HG03196 (cell line): ENCODE measurements around the gene ASPHD1.
"Not testable (repeated sequence)": the region's sequence is repeated elsewhere in the genome, so short reads cannot be mapped to it uniquely, and the experiment has no call there.

Source experiments
- ATAC-seq: cut with Tn5 transposase; IDR thresholded peaks from one replicate; pipeline ENCODE4 v1.9.1; 2021; ENCODE audit not compliant: unreplicated experiment

Gene ASPHD1

DNA sequence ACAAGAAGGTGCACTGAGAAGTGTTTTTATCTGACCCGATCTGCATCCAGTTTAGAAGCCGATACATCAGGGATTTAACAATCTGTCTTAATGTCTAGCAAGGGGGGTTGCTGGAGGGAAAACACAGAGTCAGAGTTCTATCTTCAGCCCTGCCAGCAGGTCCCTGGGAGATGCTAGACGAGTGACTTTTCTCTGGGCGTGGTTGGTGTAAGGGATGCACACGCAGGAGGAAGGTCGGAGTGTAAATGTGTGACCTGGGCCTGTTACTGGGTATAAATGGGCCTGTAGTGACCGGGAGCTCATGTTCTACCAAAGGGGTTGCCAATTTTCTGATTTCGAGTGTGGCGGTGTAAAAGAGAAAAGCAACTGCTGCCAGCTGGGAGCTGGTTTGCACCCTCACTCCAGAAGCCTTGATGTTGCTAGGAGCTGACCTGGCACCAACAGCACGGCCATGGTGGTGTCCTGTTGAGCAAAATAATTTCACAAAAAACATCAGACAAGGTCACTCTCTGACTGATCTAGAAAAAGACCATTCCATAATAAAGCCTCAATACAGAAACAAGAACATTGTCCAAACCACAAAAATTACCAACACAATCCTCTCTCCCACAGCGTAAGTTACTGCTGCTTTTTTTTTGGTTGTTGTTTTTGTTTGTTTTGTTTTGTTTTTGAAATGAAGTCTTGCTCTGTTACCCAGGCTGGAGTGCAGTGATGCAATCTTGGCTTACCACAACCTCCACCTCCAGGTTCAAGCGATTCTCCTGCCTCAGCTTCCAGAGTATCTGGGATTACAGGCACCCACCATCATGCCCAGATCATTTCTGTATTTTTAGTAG lies 27.0 kb downstream of the ASPHD1 start:
- ATAC-seq: no peak

DNA sequence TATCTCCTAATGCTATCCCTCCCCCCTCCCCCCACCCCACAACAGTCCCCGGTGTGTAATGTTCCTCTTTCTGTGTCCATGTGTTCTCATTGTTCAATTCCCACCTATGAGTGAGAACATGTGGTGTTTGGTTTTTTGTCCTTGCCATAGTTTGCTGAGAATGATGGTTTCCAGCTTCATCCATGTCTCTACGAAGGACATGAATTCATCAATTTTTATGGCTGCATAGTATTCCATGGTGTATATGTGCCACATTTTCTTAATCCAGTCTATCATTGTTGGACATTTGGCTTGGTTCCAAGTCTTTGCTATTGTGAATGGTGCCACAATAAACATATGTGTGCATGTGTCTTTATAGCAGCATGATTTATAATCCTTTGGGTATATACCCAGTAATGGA lies 31.5 kb downstream of the ASPHD1 start:
- ATAC-seq: not testable (repeated sequence)

DNA sequence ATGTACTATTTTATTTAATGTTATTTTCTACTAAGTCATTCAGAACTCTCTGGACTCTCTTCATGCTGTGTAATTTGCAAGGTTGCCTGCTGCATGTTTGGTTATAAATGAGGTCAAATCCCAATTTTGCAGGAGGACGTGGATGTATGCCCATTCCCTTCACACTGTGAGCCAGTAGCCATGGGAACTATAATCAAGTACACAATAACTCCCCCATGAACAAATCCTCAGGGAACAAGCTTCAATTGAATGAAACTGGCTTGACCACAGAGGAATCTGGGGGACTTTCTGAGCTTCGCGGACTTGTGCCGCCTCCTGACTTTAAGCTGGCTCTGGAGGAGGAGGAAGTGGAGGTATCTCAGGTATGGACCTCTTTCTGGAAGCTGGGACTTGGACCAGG lies 40.4 kb downstream of the ASPHD1 start:
- ATAC-seq: no peak

DNA sequence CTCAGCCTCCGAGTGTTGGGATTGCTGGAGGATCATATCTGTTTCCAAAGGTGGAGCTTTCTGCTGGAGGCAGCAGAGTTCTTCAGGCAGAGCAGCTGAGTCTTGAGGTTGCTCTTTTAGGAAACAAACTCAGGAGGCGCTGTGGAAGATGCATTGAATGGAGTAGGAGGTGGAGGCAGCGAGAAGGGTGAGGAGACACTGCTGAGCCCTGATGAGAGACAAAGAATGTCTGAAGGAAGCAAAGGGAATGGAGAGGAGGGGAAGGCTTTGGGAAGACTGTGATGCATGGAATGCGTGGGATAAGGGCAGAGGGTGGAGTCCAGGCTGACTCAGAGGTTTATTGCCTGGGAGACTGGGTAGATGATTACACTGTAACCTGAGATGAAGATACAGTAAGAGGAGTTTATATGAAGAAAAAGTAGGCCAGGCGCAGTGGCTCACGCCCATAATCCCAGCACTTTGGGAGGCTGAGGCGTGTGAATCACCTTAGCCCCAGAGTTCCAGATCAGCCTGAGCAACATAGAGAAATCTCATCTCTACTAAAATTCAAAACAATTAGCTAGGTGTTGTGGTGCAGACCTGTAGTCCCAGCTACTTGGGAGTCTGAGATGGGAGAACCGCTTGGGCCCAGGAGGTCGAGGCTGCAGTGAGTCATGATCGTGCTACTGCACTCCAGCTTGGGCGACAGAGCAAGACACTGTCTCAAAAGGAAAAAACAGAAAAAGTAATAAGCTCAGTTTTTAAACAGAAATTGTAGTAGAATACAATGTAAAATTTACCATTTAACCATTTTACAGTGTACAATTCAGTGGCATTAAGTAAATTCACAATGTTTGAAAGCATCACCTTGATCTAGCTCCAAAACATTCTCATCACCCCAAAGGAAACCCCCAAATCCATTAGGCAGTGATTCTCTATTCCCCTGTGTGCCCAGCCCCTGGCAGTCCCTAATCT lies 43.8 kb downstream of the ASPHD1 start:
- ATAC-seq: no peak

DNA sequence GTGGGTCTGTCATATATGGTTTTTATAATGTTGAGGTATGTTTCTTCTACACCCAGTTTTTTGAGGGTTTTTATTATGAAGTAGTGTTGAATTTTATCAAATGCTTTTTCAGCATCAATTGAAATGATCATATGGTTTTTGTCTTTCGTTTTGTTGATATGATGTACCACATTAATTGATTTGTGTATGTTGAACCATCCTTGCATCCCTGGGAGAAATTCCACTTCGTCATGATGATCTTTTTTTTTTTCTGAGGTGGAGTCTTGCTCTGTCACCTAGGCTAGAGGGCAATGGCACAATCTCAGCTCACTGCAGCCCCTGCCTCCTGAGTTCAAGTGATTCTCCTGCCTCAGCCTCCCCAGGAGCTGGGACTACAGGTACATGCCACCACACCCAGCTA lies 47.6 kb downstream of the ASPHD1 start:
- no peak for ATAC-seq

DNA sequence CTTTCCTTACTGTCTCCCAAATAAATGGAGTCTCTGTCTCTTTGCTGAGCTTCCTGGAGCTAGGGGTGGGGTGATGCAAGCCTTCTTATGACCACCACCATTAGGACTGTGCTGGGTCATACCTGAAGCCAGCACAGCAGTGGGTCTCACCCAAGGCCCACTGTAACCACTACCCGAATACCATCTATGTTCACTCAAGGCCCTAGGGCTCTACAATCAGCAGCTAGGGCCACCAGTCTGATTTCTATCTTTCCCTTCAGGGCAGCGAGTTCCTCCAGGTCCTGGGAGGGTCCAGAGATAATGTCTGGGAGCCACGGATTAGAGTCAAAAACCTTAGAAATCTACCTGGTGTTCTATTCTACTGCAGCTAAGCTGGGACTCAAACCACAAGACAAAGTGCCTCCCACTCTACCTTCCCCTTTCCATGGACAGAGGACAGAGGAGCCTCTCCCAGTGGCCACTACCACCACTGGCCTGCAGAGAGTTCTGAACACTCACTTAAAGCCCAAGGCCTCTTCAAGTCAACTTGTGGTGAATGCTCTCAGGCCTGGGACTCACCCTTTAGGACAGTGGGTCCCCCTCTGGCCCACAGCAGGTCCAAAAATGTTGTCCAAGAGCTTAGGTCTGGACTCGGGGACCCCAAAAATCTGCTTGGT lies 50.6 kb downstream of the ASPHD1 start:
- no peak for ATAC-seq

DNA sequence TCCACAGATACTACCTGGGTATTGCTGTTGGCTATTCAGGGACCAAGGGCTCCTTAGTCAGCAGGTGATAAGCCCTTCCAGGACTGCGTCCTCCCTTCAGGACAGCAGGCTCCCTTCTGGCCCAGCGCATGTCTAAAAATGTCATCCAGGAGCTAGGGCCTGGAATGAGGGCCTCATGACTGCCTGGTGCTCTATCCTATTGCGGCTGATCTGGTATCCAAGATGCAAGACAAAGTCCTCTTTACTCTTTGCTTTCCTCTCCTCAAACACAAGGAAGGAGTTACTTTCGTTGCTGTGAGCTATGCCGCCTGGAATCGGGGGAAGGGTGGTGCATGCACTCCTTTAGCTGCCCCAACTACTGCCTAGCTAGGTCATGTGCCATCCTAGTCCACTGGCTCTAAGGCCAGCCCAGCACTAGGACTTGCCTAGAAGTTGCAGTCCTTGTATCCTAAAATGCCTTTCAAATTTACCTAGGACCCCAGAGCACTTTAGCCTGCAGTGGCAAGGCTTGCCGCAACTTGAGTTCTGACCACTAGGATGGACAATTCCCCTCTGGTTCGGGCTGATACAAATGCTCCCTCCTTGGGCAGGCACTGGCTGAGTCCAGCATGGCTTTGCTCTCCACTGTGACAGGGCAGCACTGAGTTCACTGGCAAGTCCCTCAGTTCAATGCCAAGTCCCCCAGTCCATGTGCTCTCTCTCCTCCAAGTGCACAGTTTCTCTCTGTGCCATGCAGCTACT lies 51.5 kb downstream of the ASPHD1 start:
- no peak for ATAC-seq
